NT2/D1 (cell line): ENCODE measurements around the gene AKAP5.

Experiments used
- SUZ12 ChIP-seq: IDR thresholded peaks from 2 replicates; pipeline ENCODE4 v1.6.1; 2011; ENCODE audit not compliant: insufficient read length, insufficient read depth; ENCODE audit errors: extremely low read depth
- YY1 ChIP-seq: IDR thresholded peaks from 2 replicates; pipeline ENCODE4 v1.6.1; 2011; ENCODE audit not compliant: insufficient read length, insufficient read depth

DNA sequence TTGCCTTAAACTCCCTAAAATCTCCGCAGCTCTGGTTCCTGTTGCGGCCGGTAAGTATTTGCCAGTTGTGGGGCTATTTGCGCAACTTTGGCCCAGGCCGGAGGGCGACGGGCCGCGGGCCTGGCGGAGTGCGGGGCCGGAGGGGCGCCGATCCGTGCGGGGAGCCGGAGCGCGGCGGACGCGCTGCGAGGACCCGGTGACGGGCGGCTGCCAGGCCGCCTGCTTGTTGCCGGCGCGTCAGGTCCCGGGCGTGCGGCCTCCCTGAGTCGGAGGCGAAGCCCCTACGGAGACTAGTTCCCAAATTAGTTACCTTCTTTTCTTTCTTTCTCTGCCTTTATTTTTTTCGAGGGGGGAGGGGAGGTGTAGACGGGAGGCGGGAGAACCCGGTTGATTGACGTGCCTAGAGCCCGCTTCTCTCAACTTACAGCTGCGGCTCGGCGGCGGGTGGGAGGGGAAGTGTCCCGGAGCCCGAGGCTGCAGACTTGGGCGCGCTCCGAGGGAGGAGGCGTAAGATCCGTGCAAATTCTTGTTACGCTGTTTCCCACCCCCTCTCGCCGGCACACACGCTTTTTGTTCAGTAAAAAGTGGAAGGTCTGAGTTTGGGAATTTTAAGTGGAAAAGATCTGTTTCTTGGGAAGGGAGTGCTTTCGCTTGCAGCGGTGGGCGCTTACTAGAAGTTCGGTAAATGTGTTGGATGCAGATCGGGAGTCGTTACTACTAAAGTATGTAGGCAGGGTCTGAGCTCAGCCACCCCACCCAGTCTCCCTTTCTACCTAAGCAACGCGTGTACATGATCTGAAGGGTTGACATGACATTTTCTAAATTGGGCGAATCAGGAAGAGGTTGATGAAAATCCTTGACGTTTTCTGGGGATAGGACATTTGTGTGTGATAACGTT is 39.8 kb downstream of the AKAP5 start:
- no peak for TF ChIP-seq YY1
- TF ChIP-seq SUZ12: no peak
